Measurements from ENCODE around the gene OR2M7.
"Not testable (repeated sequence)": the region's sequence is repeated elsewhere in the genome, so short reads cannot be mapped to it uniquely, and the experiment has no call there.

Gene OR2M7

DNA sequence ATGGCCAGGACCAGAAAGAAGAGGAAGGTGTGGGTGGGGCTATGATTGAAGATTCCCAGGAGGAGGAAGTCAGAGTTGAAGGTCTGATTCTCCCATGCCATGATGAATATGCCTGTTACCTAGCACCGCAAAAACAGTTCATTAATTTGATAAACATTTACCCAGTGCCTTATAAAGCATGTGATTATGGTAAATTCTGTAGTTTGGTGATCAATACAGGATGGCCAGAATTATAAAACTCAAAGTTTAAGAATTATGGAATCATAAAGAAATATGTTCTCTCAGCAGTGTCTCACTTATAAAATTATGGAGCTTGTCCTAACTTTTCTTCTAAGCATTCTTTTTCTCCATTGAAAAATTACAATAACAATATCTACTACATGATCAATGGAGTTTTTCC, at the start of gene OR2M7:
Gene OR2M7 (minus strand): TSS at position 101 of the 400 bp plus-strand sequence. CDS start 0 bp downstream, at position 101.
- Mint-ChIP-seq H3K9me3 (peaks cover 9% of the 10 kb centered on the region), H3K27ac (no peak within 1 kb of the TSS), H3K27me3 (no peaks in the 10 kb centered on the region), H3K4me1 (ENCODE audit: low read depth) (no peaks in the 10 kb centered on the region), H3K36me3 (ENCODE audit: low read depth) (no peaks in the 10 kb centered on the region), H3K4me3 (no peak within 1 kb of the TSS)
- intact Hi-C loops (cut with micrococcal nuclease): no loop called here

DNA sequence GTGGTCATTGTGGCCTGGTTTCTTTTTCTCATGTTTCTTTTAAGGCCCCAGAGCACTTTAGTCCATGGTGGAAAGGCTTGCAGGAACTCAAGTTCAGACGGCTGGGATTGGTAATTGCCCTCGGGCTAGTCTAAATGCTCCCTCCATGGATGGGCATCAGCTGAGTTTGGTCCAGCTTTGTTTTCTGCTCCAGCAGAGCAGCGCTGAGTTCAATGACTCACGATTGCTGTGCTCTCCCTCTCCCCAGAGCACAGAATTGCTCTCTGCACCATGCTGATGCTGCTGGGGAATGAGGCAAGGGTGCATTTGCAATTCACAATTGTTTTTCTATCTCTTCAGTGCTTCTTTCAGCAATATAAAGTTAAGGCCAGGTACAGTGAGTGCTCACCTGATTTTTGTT, 49.4 kb upstream of the OR2M7 start:
- Mint-ChIP-seq H3K4me1 (ENCODE audit: low read depth) (no peaks in the 10 kb centered on the region), H3K36me3 (ENCODE audit: low read depth) (no peaks in the 10 kb centered on the region), H3K4me3 (no peak overlapping the region), H3K9me3 (no peaks in the 10 kb centered on the region), H3K27ac (no peak overlapping the region), H3K27me3 (no peaks in the 10 kb centered on the region)
- intact Hi-C loops (cut with micrococcal nuclease): no loop called here

DNA sequence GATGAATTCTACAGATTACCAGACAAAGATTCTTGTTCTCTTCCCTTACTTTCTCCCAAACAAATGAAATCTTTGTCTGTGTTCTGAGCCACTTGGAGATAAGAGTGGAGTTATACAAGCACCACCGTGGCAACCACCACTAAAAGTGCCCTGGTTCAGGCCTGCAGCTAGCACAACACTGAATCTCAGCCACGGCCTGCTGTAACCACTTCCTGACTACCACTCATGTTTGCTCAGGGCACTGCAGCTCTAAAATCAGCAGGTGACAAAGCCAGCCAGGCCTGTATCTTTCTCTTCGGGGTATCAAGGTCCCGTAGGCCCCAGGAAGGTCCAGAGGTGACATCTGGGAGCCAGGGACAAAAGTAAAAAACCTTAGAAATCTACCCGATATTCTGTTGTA, 48.0 kb upstream of the OR2M7 start:
- intact Hi-C loops (cut with micrococcal nuclease): no loop called here
- H3K4me1 Mint-ChIP-seq (ENCODE audit: low read depth): no peaks in the 10 kb centered on the region
- no peaks in the 10 kb centered on the region for H3K36me3 Mint-ChIP-seq (ENCODE audit: low read depth)
- H3K9me3 Mint-ChIP-seq: no peaks in the 10 kb centered on the region
- no peaks in the 10 kb centered on the region for H3K27me3 Mint-ChIP-seq
- no peak overlapping the region for H3K4me3 Mint-ChIP-seq
- no peak overlapping the region for H3K27ac Mint-ChIP-seq

GRCh38 chr1:248366609-248367008, 42.2 kb upstream of the OR2M7 start:
- H3K4me1 Mint-ChIP-seq (ENCODE audit: low read depth): no peaks in the 10 kb centered on the region
- intact Hi-C loops (cut with micrococcal nuclease): no loop called here

GRCh38 chr1:248361121-248361715, 36.9 kb upstream of the OR2M7 start, which contains the start of gene OR2T4:
Gene OR2T4, plus strand, starts transcription at chr1:248361665. Its CDS starts 0 bp downstream, at chr1:248361665.
- Mint-ChIP-seq H3K36me3 (ENCODE audit: low read depth) (no peaks in the 10 kb centered on the region), H3K27me3 (no peaks in the 10 kb centered on the region), H3K4me1 (ENCODE audit: low read depth) (no peaks in the 10 kb centered on the region), H3K4me3 (no peak within 1 kb of the TSS), H3K27ac (no peak within 1 kb of the TSS), H3K9me3 (no peaks in the 10 kb centered on the region)
- intact Hi-C loops (cut with micrococcal nuclease): no loop called here

More at GRCh38 chr1:248366609-248367008, 42.2 kb upstream of the OR2M7 start:
- Mint-ChIP-seq H3K9me3 (no peaks in the 10 kb centered on the region), H3K36me3 (ENCODE audit: low read depth) (no peaks in the 10 kb centered on the region), H3K27ac (no peak overlapping the region), H3K27me3 (no peaks in the 10 kb centered on the region), H3K4me3 (no peak overlapping the region)

DNA sequence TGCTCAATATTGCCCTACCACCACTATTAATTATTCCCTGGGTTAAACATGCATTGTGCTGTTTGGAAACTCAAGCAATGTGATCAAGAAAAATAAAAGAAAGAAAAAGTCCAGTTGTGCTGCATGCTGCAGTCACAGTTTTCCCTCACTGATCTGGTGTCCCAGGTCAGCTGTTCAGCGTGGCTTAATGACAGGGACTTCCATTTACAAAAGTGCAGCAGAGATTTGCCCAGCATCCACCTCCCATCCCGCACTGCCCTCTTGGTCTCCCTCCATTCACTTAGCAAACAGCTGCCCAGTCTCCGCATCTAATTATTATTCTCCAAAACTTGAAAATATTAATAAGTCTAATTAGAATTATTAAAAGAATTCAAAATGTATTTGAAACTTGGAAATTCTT, 35.0 kb upstream of the OR2M7 start:
- Mint-ChIP-seq H3K9me3 (no peaks in the 10 kb centered on the region), H3K4me3 (no peak overlapping the region), H3K27ac (no peak overlapping the region), H3K4me1 (ENCODE audit: low read depth) (no peaks in the 10 kb centered on the region), H3K27me3 (no peaks in the 10 kb centered on the region), H3K36me3 (ENCODE audit: low read depth) (no peaks in the 10 kb centered on the region)
- intact Hi-C loops (cut with micrococcal nuclease): no loop called here

DNA sequence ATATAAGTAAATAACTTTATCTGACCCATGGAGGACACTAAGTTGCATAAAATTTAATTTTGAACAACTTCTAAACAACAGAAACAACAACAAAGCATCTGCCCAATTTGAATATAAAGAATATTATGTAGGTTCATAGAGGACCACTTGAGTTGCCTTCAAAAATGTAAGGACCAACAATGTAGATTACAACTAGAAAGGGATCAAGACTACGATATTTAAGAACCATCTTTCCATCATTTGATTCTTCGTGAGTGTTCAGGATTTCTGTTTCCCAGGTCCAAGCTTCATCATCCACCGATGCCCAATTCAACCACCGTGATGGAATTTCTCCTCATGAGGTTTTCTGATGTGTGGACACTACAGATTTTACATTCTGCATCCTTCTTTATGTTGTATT, 24.1 kb upstream of the OR2M7 start, which contains the start of gene OR14C36:
Gene OR14C36 (plus strand): TSS at position 301 of the 400 bp plus-strand sequence. CDS start 0 bp downstream, at position 301.
- Mint-ChIP-seq H3K4me3 (no peak within 1 kb of the TSS), H3K4me1 (ENCODE audit: low read depth) (no peaks in the 10 kb centered on the region), H3K9me3 (no peaks in the 10 kb centered on the region), H3K27ac (no peak within 1 kb of the TSS), H3K36me3 (ENCODE audit: low read depth) (no peaks in the 10 kb centered on the region), H3K27me3 (no peaks in the 10 kb centered on the region)
- intact Hi-C loops (cut with micrococcal nuclease): no loop called here

DNA sequence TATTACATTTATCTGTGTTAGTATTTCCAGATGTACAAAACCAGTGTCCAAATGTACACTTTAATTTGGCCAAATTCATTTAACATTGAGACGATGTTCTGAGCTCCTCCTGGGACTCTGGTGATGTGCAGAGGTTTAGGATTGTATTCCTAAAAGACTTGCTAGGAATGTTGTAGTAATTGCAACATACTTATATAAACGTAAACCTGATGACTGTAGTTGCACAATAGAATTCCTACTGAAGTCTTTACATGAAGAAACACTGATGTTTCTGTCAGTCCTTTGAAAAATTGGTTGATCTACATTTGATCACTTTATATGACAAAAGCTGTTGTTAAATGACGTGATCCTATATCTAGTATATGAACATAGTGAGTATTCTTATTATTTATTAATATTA, 19.1 kb upstream of the OR2M7 start:
- Mint-ChIP-seq H3K4me1 (ENCODE audit: low read depth) (no peaks in the 10 kb centered on the region), H3K27me3 (no peaks in the 10 kb centered on the region), H3K27ac (no peak overlapping the region), H3K4me3 (no peak overlapping the region), H3K36me3 (ENCODE audit: low read depth) (no peaks in the 10 kb centered on the region), H3K9me3 (peaks cover 13% of the 10 kb centered on the region)
- intact Hi-C loops (cut with micrococcal nuclease): no loop called here

DNA sequence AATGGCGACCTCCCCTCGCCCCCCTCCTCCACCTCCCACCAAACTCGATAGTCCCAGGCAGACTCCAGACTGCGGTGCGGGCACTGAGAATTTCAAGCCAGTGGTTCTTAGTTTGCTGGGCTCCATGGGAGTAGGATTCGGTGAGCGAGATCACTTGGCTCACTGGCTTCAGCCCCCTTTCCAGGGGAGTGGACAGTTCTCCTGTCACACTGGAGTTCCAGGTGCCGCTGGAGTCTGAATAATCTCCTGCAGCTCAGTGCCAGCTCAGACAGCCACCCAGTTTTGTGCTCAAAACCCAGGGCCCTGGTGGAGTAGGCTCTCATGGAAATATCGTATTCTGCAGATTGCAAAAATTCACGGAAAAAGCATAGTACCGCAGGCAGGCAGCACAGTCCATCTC, 7.6 kb downstream of the OR2M7 start:
- H3K4me3 Mint-ChIP-seq: no peak overlapping the region
- H3K9me3 Mint-ChIP-seq: peaks cover 32% of the 10 kb centered on the region
- no peaks in the 10 kb centered on the region for H3K4me1 Mint-ChIP-seq (ENCODE audit: low read depth)
- H3K27me3 Mint-ChIP-seq: no peaks in the 10 kb centered on the region
- intact Hi-C loops (cut with micrococcal nuclease): no loop called here
- H3K36me3 Mint-ChIP-seq (ENCODE audit: low read depth): no peaks in the 10 kb centered on the region
- no peak overlapping the region for H3K27ac Mint-ChIP-seq

DNA sequence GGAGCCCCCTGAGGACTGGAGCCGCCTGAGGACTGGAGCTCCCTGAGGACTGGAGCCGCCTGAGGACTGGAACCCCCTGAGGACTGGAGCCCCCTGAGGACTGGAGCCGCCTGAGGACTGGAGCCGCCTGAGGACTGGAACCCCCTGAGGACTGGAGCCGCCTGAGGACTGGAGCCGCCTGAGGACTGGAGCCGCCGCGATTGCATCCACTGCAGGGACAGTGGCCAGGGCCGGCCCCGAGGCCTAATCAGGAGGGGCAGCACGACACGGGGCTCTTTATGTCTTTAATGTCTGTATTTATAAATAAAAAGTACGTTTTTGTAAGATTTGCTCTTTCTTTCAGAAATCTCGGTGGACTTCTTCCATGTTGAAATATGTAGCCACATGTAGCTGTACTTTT, 17.6 kb downstream of the OR2M7 start:
- H3K27me3 Mint-ChIP-seq; H3K36me3 Mint-ChIP-seq (ENCODE audit: low read depth); H3K4me3 Mint-ChIP-seq; H3K4me1 Mint-ChIP-seq (ENCODE audit: low read depth); intact Hi-C loops (cut with micrococcal nuclease); H3K27ac Mint-ChIP-seq: not testable (repeated sequence)
- H3K9me3 Mint-ChIP-seq: peaks cover 10% of the 10 kb centered on the region

DNA sequence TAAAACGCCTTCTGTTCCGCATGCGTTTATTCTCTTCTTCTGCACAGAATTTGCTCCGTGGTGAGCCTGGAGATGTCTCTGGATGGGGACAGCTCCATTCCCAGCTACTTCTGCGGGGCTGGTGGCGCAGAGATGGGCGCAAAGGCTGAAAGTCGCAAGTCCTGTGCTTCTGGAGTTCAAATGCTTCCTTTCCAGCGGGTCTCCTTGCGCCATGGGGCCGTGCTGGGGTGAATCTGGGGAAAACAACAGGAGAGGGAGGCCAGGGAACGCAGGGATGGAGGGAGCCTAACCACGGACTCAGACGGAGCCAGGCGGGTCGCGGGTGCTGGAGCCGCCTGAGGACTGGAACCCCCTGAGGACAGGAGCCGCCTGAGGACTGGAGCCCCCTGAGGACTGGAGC, 18.3 kb downstream of the OR2M7 start:
- Mint-ChIP-seq H3K4me3 (no peak overlapping the region), H3K36me3 (ENCODE audit: low read depth) (no peaks in the 10 kb centered on the region), H3K9me3 (peaks cover 10% of the 10 kb centered on the region), H3K27ac (no peak overlapping the region), H3K27me3 (no peaks in the 10 kb centered on the region), H3K4me1 (ENCODE audit: low read depth) (no peaks in the 10 kb centered on the region)
- intact Hi-C loops (cut with micrococcal nuclease): no loop called here

DNA sequence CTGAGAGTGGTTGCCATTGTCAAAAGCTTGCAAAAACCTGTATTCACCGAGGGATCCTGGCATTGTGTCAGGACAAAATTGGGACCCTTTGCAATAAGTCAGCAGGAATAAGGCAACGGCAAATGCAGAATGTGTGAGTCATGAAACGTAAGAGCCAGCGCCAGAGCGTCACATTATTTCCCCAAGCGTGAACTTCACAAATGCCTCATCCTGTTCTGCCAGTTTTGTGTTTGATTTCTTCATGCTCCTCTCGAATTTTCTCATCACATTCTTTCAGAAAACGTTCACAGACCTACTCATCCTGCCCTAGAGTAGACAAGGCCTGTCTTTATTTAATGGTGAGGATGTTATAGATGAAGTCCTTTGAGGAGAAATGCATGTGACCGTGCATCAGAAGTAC, 18.7 kb downstream of the OR2M7 start:
- H3K27me3 Mint-ChIP-seq; intact Hi-C loops (cut with micrococcal nuclease); H3K4me3 Mint-ChIP-seq; H3K36me3 Mint-ChIP-seq (ENCODE audit: low read depth); H3K4me1 Mint-ChIP-seq (ENCODE audit: low read depth); H3K27ac Mint-ChIP-seq: not testable (repeated sequence)
- peaks cover 10% of the 10 kb centered on the region for H3K9me3 Mint-ChIP-seq

DNA sequence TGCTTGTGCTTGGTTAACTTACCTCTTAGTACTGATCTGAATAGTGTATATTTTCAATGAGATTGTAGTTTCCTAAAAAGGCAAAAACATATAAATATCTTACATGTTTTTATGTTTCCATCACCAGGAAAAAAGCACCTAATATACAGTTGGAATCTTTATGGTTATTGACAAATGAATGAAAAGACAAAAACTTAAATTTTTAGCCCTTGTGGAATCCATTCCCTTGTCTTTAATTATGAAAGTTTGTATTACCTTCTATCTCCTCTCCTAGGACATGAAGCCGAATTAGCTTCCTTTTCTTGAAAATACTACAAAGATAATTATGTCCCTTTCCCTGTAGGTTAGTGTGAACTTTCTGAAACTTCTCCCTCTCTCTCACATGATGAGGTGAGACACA, 21.0 kb downstream of the OR2M7 start, which contains the start of gene OR2T12:
Gene OR2T12 (minus strand): TSS at position 101 of the 400 bp plus-strand sequence. CDS start 7,846 bp downstream, outside the sequence.
- peaks cover 20% of the 10 kb centered on the region for H3K9me3 Mint-ChIP-seq
- no peaks in the 10 kb centered on the region for H3K36me3 Mint-ChIP-seq (ENCODE audit: low read depth)
- H3K27ac Mint-ChIP-seq: no peak within 1 kb of the TSS
- no peaks in the 10 kb centered on the region for H3K27me3 Mint-ChIP-seq
- no peak within 1 kb of the TSS for H3K4me3 Mint-ChIP-seq
- no peaks in the 10 kb centered on the region for H3K4me1 Mint-ChIP-seq (ENCODE audit: low read depth)
- intact Hi-C loops (cut with micrococcal nuclease): no loop called here

DNA sequence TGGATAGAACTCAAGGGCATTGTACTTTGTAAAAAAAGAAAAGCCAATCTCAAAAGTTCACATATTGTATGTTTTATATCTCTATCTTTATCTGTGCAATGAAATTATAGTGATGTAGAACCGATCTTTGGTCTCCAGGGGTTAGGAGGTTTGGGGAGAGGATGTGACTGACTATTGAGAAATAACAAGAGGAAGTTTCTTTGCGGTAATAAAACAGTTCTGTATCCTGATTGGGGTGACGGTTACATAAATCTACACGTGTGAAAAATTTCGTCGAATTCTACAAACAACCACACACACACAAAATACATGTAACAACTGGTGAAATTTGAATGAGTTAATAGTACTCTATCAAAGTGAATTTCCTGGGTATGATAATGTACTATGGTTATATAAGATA, 36.0 kb downstream of the OR2M7 start:
- H3K9me3 Mint-ChIP-seq: no peaks in the 10 kb centered on the region
- intact Hi-C loops (cut with micrococcal nuclease): no loop called here
- H3K4me3 Mint-ChIP-seq: no peak overlapping the region
- H3K27me3 Mint-ChIP-seq: no peaks in the 10 kb centered on the region
- H3K4me1 Mint-ChIP-seq (ENCODE audit: low read depth): peaks cover 8% of the 10 kb centered on the region
- H3K36me3 Mint-ChIP-seq (ENCODE audit: low read depth): no peaks in the 10 kb centered on the region
- H3K27ac Mint-ChIP-seq: no peak overlapping the region

GRCh38 chr1:248277876-248278275, 46.5 kb downstream of the OR2M7 start, which contains the start of gene OR2T33:
Gene OR2T33, minus strand, starts transcription at chr1:248277976. Its CDS starts 4,162 bp downstream, at chr1:248273814.
- Mint-ChIP-seq H3K27me3 (no peaks in the 10 kb centered on the region), H3K4me3 (no peak within 1 kb of the TSS), H3K36me3 (ENCODE audit: low read depth) (no peaks in the 10 kb centered on the region), H3K9me3 (no peaks in the 10 kb centered on the region), H3K4me1 (ENCODE audit: low read depth) (peaks cover 4% of the 10 kb centered on the region), H3K27ac (no peak within 1 kb of the TSS)
- intact Hi-C loops (cut with micrococcal nuclease): no loop called here

Measured in dendritic cell treated with granulocyte-macrophage colony-stimulating factor and Interleukin-4, amounts not matched to agents 40 ng/mL and 50 ng/mL, for 4 days (primary cell).